NCI-H526 (cell line): Measurements from ENCODE around the gene SPTLC2.

ENCODE experiments used
- DNase-seq, 2 experiments: peaks; one replicate each; lab custom pipeline; 2025; lab: John Stamatoyannopoulos, UW

The SPTLC2 gene

DNA sequence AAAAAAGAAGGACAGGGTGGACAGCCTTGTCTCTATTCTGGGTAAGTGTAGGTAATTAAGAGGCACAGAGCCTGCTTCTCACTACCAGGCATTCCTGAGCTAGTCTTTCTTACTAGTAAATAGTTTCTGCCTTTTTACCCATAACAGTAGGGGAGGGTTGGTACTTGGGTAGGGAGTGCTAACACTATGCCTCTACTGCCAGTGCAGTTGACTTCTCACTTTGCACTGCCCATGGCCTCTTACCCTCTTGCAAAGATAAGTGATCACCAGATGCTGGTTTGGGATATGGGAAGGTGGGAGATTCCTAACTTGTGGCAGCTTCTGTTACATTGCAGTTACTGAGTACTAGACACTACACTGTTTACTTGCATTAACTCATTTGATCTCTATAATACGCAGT, 146.9 kb downstream of the SPTLC2 start:
- no peak for DNase-seq

DNA sequence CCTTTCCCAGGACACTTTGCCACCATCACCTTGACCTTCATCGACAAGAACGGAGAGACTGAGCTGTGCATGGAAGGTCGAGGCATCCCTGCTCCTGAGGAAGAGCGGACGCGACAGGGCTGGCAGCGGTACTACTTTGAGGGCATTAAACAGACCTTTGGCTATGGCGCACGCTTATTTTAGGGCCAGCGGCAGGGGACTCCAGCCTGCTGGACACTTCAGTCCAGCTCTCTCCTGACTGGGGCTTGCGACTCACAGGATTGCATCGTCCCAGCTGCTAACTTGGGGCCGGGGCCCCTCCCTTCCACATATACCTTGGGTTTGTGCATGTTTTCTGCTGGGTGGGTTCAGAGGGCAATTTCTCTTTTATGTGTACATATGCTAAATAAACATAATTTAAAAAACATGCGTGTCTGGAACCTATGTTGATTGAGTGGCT, 147.4 kb downstream of the SPTLC2 start:
- DNase-seq = no peak

- no peak for DNase-seq
Measured at GRCh38 chr14:77467801-77468200, 148.6 kb downstream of the SPTLC2 start.

GRCh38 chr14:77459072-77459723, 157.2 kb downstream of the SPTLC2 start:
- peak; percentile 59 to 83 for DNase-seq

GRCh38 chr14:77458249-77458950, 158.0 kb downstream of the SPTLC2 start:
- peak; percentile 8 to 66 for DNase-seq

- DNase-seq = peak; percentile 99
Measured at GRCh38 chr14:77457522-77458248, 158.8 kb downstream of the SPTLC2 start, which contains the start of the genes AHSA1 and VIPAS39. AHSA1 (plus strand) TSS chr14:77458093; CDS start chr14:77458190, 97 bp downstream. VIPAS39 (minus strand) TSS chr14:77457601; CDS start chr14:77454102, 3,499 bp downstream.

DNA sequence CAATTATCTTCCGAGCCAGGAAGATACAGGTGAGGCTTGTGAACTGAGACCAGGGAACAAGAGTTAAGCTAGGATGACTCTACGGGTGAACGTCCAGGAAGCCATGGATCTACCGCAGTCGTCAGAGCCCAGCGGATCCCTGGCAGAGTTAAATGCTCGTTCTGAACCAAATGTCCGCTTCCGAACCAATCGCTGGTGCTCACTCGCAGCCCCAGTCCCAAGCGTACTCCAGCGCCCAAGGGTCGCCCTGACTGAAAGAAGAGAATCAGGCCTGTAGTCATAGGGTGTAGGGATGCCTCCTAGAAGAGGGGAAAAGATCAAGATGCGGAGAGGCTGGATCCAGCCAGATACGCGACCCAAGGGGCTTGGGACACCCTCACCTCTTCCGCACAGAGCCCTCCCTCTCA, 159.3 kb downstream of the SPTLC2 start:
- DNase-seq = peak in 1 of 2 experiments; percentile 73
